Activated naive CD8-positive, alpha-beta T cell treated with anti-CD3 and anti-CD28 coated beads, Interleukin-2, amount 50 U/mL, for 24 hours (primary cell): ENCODE data around the gene ANKUB1.
"Not testable (repeated sequence)": the region's sequence is repeated elsewhere in the genome, so short reads cannot be mapped to it uniquely, and the experiment has no call there.

ENCODE experiments used
- ATAC-seq: fragments of 150-1000 bp; cut with Tn5 transposase; one replicate; pipeline ENCODE4 v1.10.0; 2021
- DNase-seq: peaks from one replicate; pipeline ENCODE4 v3.0.0; 2021
- H3K27ac Mint-ChIP-seq: one replicate; pipeline ENCODE4 v1.8.0; 2021; ENCODE audit warnings: mild to moderate bottlenecking, mixed read lengths
- H3K27me3 Mint-ChIP-seq: one replicate; pipeline ENCODE4 v1.8.0; 2021; ENCODE audit warnings: mixed read lengths
- H3K36me3 Mint-ChIP-seq: one replicate; pipeline ENCODE4 v1.8.0; 2021; ENCODE audit warnings: low read depth, mixed read lengths
- H3K4me1 Mint-ChIP-seq: one replicate; pipeline ENCODE4 v1.8.0; 2021; ENCODE audit warnings: mixed read lengths
- H3K4me3 Mint-ChIP-seq: one replicate; pipeline ENCODE4 v1.8.0; 2021; ENCODE audit warnings: mild to moderate bottlenecking, moderate library complexity, mixed read lengths
- H3K9me3 Mint-ChIP-seq: one replicate; pipeline ENCODE4 v1.8.0; 2021; ENCODE audit warnings: mixed read lengths

ANKUB1 gene, protein sequence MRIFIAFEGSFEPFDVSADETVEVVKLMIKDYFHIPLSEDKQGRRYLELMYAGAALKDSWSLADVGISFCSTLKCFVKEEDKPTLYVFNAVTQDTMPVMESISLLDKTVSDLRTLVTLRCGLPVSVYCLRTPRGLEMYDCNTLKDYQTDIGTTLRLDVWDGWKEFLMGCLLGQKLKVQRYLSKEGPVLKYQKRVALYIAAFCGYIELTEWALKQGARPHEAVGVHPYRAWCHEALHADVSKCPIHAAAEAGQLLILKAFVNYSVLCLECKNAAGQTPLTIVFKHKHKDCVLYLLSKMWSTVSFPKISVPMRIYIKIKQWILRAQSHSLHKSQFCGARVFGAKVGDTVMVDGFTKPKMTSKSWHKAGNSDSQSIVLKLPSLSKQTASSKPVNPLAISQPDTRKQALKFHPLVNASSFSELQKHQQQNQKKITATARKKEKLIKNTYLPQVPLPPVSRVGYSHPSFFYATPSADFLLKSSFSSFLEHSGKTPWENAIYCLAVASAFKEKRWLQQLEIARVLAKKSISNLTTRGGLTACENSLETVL

DNA sequence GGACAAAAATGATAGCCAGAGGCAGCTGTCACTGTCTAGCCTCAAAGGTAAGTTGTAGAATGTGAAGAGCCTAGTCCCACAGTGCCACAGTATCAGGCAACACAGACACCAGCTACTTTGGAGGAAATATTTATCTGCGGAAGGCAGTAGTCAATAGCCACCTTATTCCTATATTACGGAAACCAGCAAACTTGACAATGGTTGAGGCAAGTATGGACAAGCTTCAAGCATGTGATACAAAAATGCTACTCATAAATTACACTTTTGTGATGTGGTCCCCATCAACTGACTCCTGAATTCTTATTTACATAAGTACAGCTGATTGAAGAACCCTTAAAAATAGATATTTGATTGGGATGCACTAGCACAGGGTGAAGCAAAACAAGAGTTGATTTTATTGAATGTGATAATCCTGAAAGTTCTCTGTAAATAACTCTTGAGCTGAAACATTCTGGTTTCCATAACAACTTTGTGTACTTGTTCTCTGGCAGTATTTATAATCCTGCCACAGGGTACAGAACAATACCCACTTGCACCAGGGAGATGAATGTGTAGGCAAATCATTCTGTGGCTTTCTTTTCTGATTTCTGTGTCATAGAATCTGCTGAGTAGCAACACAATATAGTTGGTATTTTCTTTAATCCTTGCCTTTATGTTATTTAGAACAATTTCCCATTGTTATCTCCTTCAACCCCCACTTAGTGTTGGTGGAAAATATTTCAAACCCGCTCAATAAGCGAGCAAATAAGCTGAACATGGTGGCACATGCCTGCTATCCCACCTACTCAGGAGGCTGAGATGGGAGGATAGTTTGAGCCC is at the start of gene ANKUB1:
ANKUB1 (minus strand) TSS at position 103 of the 819 bp plus-strand sequence. CDS start 188 bp downstream, outside the sequence.
- no peak within 1 kb of the TSS for H3K27ac Mint-ChIP-seq
- no peaks in the 10 kb centered on the region for H3K36me3 Mint-ChIP-seq
- ATAC-seq: no peak
- H3K4me1 Mint-ChIP-seq: no peaks in the 10 kb centered on the region
- H3K27me3 Mint-ChIP-seq: peaks cover 23% of the 10 kb centered on the region
- no peaks in the 10 kb centered on the region for H3K9me3 Mint-ChIP-seq
- no peak for DNase-seq
- H3K4me3 Mint-ChIP-seq: no peak within 1 kb of the TSS

DNA sequence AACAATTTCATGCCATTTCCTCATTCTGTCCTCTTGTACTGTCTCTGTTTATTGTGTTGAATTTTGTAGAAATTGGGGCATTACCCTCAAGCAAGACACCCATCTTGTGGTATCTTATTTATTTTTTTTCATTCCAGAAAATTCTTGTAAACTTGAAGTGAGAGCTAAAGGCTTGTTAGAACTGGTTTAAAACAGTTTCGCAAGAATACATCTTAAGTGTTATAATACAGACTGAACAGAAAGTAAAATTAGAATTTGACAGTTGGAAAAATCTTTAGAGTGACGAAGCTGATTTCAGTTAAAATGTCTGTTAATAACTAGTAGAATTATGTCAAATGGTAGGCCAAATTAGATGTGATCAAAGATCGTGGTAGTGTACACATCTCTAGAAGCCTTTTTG is 47.5 kb upstream of the ANKUB1 start:
- H3K27me3 Mint-ChIP-seq: no peaks in the 10 kb centered on the region
- no peak overlapping the region for H3K4me3 Mint-ChIP-seq
- DNase-seq: no peak
- ATAC-seq: no peak
- H3K36me3 Mint-ChIP-seq: peaks cover 36% of the 10 kb centered on the region
- H3K4me1 Mint-ChIP-seq: peaks cover 30% of the 10 kb centered on the region
- H3K9me3 Mint-ChIP-seq: peaks cover 22% of the 10 kb centered on the region
- no peak overlapping the region for H3K27ac Mint-ChIP-seq

- DNase-seq, ATAC-seq, H3K27me3 Mint-ChIP-seq, H3K4me3 Mint-ChIP-seq, H3K27ac Mint-ChIP-seq: not testable (repeated sequence)
- Mint-ChIP-seq H3K36me3 (peaks cover 40% of the 10 kb centered on the region), H3K4me1 (peaks cover 30% of the 10 kb centered on the region), H3K9me3 (peaks cover 26% of the 10 kb centered on the region)
Observed at GRCh38 chr3:149839469-149839868, 47.1 kb upstream of the ANKUB1 start.

- peaks cover 32% of the 10 kb centered on the region for H3K9me3 Mint-ChIP-seq
- H3K27me3 Mint-ChIP-seq, ATAC-seq, H3K27ac Mint-ChIP-seq, DNase-seq, H3K4me3 Mint-ChIP-seq: not testable (repeated sequence)
- H3K36me3 Mint-ChIP-seq: peaks cover 42% of the 10 kb centered on the region
- H3K4me1 Mint-ChIP-seq: peaks cover 27% of the 10 kb centered on the region
Observed at GRCh38 chr3:149838491-149838890, 46.1 kb upstream of the ANKUB1 start.

GRCh38 chr3:149833241-149833640 is 40.9 kb upstream of the ANKUB1 start:
- H3K36me3 Mint-ChIP-seq: peaks cover 67% of the 10 kb centered on the region
- peaks cover 56% of the 10 kb centered on the region for H3K9me3 Mint-ChIP-seq
- H3K4me3 Mint-ChIP-seq: no peak overlapping the region

DNA sequence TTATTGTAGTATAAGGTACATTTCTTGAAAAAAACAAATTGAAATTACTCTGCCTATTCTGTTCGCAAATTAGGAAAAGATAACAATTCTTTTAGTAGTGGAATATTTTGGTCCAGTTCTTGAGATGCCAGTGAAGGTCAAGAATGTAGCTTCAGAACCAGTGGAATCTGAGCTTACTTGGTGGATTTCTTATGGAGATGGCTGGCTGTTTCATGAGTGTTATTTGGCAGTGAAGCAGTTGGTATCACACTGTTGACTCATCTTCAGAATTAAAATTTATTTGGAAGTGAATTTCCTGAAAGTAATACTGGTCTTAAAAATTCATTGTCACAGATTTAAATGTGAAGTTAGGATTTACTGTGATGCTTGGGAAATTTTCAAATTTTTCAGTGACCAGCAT is 39.7 kb upstream of the ANKUB1 start:
- no peak overlapping the region for H3K4me3 Mint-ChIP-seq
- no peaks in the 10 kb centered on the region for H3K27me3 Mint-ChIP-seq
- peaks cover 44% of the 10 kb centered on the region for H3K9me3 Mint-ChIP-seq
- H3K4me1 Mint-ChIP-seq: peaks cover 7% of the 10 kb centered on the region
- no peak overlapping the region for H3K27ac Mint-ChIP-seq
- DNase-seq: no peak
- no peak for ATAC-seq
- peaks cover 59% of the 10 kb centered on the region for H3K36me3 Mint-ChIP-seq

More at GRCh38 chr3:149833241-149833640, 40.9 kb upstream of the ANKUB1 start:
- ATAC-seq: no peak
- no peak overlapping the region for H3K27ac Mint-ChIP-seq
- H3K27me3 Mint-ChIP-seq: no peaks in the 10 kb centered on the region
- peaks cover 7% of the 10 kb centered on the region for H3K4me1 Mint-ChIP-seq
- no peak for DNase-seq

DNA sequence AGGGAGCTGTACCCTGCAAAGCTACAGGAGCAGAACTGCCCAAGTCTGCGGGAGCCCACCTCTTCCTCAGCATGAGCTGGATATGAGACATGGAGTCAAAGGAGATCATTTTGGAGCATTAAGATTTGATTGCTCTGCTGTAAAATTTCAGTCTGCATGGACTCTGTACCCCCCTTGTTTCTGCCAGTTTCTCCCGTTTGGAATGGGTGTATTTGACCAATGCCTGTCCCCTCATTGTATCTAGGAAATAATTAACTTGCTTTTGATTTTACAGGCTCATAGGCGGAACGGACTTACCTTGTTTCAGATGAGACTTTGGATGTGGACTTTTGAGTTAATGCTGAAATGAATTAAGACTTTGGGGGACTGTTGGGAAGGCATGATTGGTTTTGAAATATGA is 39.0 kb upstream of the ANKUB1 start:
- peaks cover 7% of the 10 kb centered on the region for H3K4me1 Mint-ChIP-seq
- no peak overlapping the region for H3K27ac Mint-ChIP-seq
- no peak for ATAC-seq
- H3K4me3 Mint-ChIP-seq: no peak overlapping the region
- no peak for DNase-seq
- peaks cover 52% of the 10 kb centered on the region for H3K36me3 Mint-ChIP-seq
- peaks cover 40% of the 10 kb centered on the region for H3K9me3 Mint-ChIP-seq
- H3K27me3 Mint-ChIP-seq: no peaks in the 10 kb centered on the region

- ATAC-seq (no peak), DNase-seq (no peak)
- peaks cover 7% of the 10 kb centered on the region for H3K4me1 Mint-ChIP-seq
- peaks cover 40% of the 10 kb centered on the region for H3K9me3 Mint-ChIP-seq
- no peaks in the 10 kb centered on the region for H3K27me3 Mint-ChIP-seq
- H3K27ac Mint-ChIP-seq: no peak overlapping the region
- peaks cover 49% of the 10 kb centered on the region for H3K36me3 Mint-ChIP-seq
- H3K4me3 Mint-ChIP-seq: no peak overlapping the region
Observed at GRCh38 chr3:149830902-149831301, 38.5 kb upstream of the ANKUB1 start.

DNA sequence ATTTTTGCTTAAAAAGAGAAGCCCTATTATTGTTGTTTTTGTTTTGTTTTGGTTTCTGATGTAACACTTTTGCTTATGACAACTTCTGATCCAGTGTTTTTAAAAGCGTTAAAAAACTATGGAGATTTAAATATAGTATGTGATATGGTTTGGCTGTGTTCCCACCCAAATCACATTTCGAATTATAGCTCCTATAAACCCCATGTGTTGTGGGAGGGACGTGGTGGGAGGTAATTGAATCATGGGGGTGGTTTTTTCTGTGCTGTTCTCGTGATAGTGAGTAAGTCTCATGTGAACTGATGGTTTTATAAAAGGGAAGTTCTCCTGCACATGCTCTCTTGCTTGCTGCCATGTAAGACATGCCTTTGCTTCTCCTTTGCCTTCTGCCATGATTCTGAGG is 37.3 kb upstream of the ANKUB1 start:
- H3K9me3 Mint-ChIP-seq: peaks cover 31% of the 10 kb centered on the region
- H3K27ac Mint-ChIP-seq, H3K27me3 Mint-ChIP-seq, DNase-seq, ATAC-seq, H3K4me3 Mint-ChIP-seq: not testable (repeated sequence)
- peaks cover 44% of the 10 kb centered on the region for H3K36me3 Mint-ChIP-seq
- H3K4me1 Mint-ChIP-seq: peaks cover 10% of the 10 kb centered on the region

DNA sequence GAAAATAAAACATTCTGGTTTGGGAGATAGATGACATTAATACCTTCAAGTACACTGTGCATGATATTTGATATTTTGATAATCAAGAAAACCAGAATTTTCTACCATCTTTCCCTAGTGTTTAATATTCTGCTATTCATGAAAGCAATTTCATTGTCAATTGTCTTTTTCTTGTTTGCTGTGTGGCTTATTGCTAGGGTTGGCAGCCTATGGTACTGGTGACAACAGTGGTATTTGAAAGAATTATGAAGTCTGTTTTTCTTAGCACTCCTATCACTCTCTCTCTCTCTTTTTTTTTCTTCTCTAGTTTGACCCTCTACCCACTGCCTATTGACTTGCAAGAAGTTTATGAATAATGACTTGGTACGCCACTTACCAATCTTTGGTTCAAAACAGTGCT is 36.0 kb upstream of the ANKUB1 start:
- Mint-ChIP-seq H3K4me1 (peaks cover 15% of the 10 kb centered on the region), H3K4me3 (no peak overlapping the region), H3K9me3 (peaks cover 24% of the 10 kb centered on the region), H3K27me3 (no peaks in the 10 kb centered on the region), H3K27ac (no peak overlapping the region), H3K36me3 (peaks cover 46% of the 10 kb centered on the region)
- ATAC-seq: no peak
- DNase-seq: no peak

- Mint-ChIP-seq H3K27ac (no peak overlapping the region), H3K27me3 (no peaks in the 10 kb centered on the region), H3K36me3 (peaks cover 38% of the 10 kb centered on the region), H3K4me3 (no peak overlapping the region), H3K9me3 (peaks cover 23% of the 10 kb centered on the region), H3K4me1 (peaks cover 26% of the 10 kb centered on the region)
- ATAC-seq (no peak), DNase-seq (no peak)
Observed at GRCh38 chr3:149826636-149827035, 34.3 kb upstream of the ANKUB1 start.

- no peak for DNase-seq
- Mint-ChIP-seq H3K4me3 (no peak overlapping the region), H3K27ac (no peak overlapping the region), H3K9me3 (peaks cover 12% of the 10 kb centered on the region), H3K27me3 (no peaks in the 10 kb centered on the region), H3K36me3 (peaks cover 20% of the 10 kb centered on the region), H3K4me1 (peaks cover 65% of the 10 kb centered on the region)
- no peak for ATAC-seq
Observed at GRCh38 chr3:149820183-149820582, 27.8 kb upstream of the ANKUB1 start.

GRCh38 chr3:149819432-149819831 is 27.1 kb upstream of the ANKUB1 start:
- ATAC-seq (no peak), DNase-seq (no peak)
- Mint-ChIP-seq H3K4me3 (no peak overlapping the region), H3K27me3 (no peaks in the 10 kb centered on the region), H3K4me1 (peaks cover 73% of the 10 kb centered on the region), H3K27ac (no peak overlapping the region), H3K9me3 (peaks cover 12% of the 10 kb centered on the region), H3K36me3 (peaks cover 21% of the 10 kb centered on the region)

- Mint-ChIP-seq H3K4me1 (peaks cover 71% of the 10 kb centered on the region), H3K4me3 (no peak overlapping the region), H3K27ac (peak overlapping the region; percentile 8), H3K27me3 (no peaks in the 10 kb centered on the region), H3K9me3 (peaks cover 7% of the 10 kb centered on the region), H3K36me3 (peaks cover 11% of the 10 kb centered on the region)
- no peak for DNase-seq
- no peak for ATAC-seq
Observed at GRCh38 chr3:149816986-149817385, 24.6 kb upstream of the ANKUB1 start.
